ENCODE data around the gene PCCA. TPM values are rescaled to one million over a fixed set of nuclear protein-coding genes. Genes with fewer than 3 reads are reported as not detected.

The PCCA gene
- total RNA-seq, 3 donors from 2014 or later, result 46.6 to 69.8 (median 64.7) TPM

GRCh38 chr13:100428986-100429385 lies 340.1 kb downstream of the PCCA start:
- Histone ChIP-seq H3K27me3 (no peaks in the 10 kb centered on the region), H3K4me1 (no peaks in the 10 kb centered on the region), H3K9me3 (no peaks in the 10 kb centered on the region), H3K36me3 (no peaks in the 10 kb centered on the region), H3K27ac (no peak overlapping the region), H3K4me3 (no peak overlapping the region)
- TF ChIP-seq POLR2AphosphoS5 (IDR thresholded peaks at IDR 0.05) (no peak), POLR2A (IDR thresholded peaks at IDR 0.05) (no peak)
- TF ChIP-seq, protein P1, sequence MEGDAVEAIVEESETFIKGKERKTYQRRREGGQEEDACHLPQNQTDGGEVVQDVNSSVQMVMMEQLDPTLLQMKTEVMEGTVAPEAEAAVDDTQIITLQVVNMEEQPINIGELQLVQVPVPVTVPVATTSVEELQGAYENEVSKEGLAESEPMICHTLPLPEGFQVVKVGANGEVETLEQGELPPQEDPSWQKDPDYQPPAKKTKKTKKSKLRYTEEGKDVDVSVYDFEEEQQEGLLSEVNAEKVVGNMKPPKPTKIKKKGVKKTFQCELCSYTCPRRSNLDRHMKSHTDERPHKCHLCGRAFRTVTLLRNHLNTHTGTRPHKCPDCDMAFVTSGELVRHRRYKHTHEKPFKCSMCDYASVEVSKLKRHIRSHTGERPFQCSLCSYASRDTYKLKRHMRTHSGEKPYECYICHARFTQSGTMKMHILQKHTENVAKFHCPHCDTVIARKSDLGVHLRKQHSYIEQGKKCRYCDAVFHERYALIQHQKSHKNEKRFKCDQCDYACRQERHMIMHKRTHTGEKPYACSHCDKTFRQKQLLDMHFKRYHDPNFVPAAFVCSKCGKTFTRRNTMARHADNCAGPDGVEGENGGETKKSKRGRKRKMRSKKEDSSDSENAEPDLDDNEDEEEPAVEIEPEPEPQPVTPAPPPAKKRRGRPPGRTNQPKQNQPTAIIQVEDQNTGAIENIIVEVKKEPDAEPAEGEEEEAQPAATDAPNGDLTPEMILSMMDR (IDR thresholded peaks at IDR 0.05), result no peak
- DNase-seq (ENCODE audit: low spot score in 2 of 2), result no peak
- intact Hi-C loops (cut with DNase I; ENCODE audit: low total_unique reads), result no loop called here

GRCh38 chr13:100432611-100433010 lies 343.7 kb downstream of the PCCA start:
- no peak overlapping the region for H3K27ac ChIP-seq
- H3K4me3 ChIP-seq, result no peak overlapping the region
- TF ChIP-seq POLR2A (IDR thresholded peaks at IDR 0.05), result no peak
- TF ChIP-seq, protein P1 (IDR thresholded peaks at IDR 0.05), result no peak
- no peak for TF ChIP-seq POLR2AphosphoS5 (IDR thresholded peaks at IDR 0.05)
- H3K4me1 ChIP-seq, result no peaks in the 10 kb centered on the region
- H3K27me3 ChIP-seq, result no peaks in the 10 kb centered on the region
- no peaks in the 10 kb centered on the region for H3K9me3 ChIP-seq
- intact Hi-C loops (cut with DNase I; ENCODE audit: low total_unique reads), result no loop called here
- H3K36me3 ChIP-seq, result no peaks in the 10 kb centered on the region
- DNase-seq (ENCODE audit: low spot score in 2 of 2), result no peak

- Histone ChIP-seq H3K36me3 (no peaks in the 10 kb centered on the region), H3K27ac (no peak overlapping the region), H3K9me3 (no peaks in the 10 kb centered on the region), H3K4me3 (no peak overlapping the region), H3K4me1 (no peaks in the 10 kb centered on the region), H3K27me3 (no peaks in the 10 kb centered on the region)
- TF ChIP-seq POLR2AphosphoS5 (IDR thresholded peaks at IDR 0.05), result no peak
- TF ChIP-seq, protein P1 (IDR thresholded peaks at IDR 0.05), result no peak
- no peak for TF ChIP-seq POLR2A (IDR thresholded peaks at IDR 0.05)
- no peak for DNase-seq (ENCODE audit: low spot score in 2 of 2)
- intact Hi-C loops (cut with DNase I; ENCODE audit: low total_unique reads), result no loop called here
These were observed 344.6 kb downstream of the PCCA start for GRCh38 chr13:100433475-100433874.

DNA sequence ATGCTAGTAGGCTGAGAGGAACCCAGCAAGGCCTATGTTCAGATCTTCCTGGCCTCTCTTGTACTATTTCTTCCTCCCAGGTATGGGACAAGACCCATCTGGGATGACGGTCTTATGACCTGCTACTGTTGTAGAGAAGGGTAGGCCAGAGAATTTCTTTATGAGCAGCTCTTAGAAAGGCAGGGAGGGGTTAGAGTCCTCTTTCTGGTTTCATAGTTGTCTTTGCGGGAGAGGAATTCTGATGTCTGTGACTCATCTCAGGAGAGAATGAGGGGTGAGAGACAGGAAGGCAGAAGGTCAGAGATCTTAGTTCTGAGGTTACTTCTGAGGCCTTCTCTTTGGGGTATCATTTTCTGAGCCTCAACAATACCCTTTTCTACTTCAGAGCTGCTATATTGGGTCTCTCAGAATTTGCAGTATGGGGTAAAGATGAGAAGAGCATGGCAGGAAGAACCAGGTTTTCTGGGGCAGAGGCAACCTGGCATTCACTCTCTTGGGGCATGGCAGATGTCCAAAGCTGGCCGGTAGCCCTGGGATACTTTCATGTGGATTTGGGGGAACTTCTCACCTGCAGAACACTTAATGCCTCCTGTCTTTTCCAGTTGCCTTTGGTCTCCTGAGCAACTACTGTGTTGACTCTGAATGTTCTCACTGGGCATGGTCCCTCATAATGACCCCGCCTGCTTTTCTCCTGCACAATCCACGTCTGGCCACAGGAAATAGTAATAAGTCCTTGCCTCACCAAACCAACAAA lies 345.3 kb downstream of the PCCA start:
- intact Hi-C loops (cut with DNase I; ENCODE audit: low total_unique reads), result no loop called here
- Histone ChIP-seq H3K4me3 (no peak overlapping the region), H3K36me3 (no peaks in the 10 kb centered on the region), H3K27ac (no peak overlapping the region), H3K9me3 (no peaks in the 10 kb centered on the region), H3K4me1 (no peaks in the 10 kb centered on the region), H3K27me3 (no peaks in the 10 kb centered on the region)
- DNase-seq (ENCODE audit: low spot score in 2 of 2), result no peak
- no peak for TF ChIP-seq POLR2AphosphoS5 (IDR thresholded peaks at IDR 0.05)
- TF ChIP-seq, protein P1 (IDR thresholded peaks at IDR 0.05), result no peak
- TF ChIP-seq POLR2A (IDR thresholded peaks at IDR 0.05), result no peak

DNA sequence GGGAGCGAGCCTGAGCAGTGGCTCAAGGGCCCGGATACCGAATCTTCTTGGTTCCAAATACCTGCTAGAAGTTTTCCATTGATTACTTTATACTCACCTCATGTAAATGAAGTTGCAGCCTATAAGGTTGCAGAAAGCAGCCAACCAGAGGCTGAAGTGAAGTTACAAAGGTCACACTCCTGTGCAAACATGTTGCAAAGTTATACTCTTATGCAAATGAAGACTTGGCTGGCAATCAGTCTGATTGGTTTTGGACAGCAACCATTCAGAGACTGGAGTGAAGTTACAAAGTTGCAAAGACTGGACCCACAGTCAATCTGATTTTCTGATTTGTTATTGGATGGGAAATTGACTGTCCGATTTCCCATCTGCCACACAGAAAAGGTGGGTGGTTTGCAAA lies 347.2 kb downstream of the PCCA start:
- intact Hi-C loops (cut with DNase I; ENCODE audit: low total_unique reads), result no loop called here
- H3K9me3 ChIP-seq, result no peaks in the 10 kb centered on the region
- H3K36me3 ChIP-seq, result no peaks in the 10 kb centered on the region
- no peak for DNase-seq (ENCODE audit: low spot score in 2 of 2)
- H3K27ac ChIP-seq, result no peak overlapping the region
- no peak for TF ChIP-seq POLR2A (IDR thresholded peaks at IDR 0.05)
- TF ChIP-seq POLR2AphosphoS5 (IDR thresholded peaks at IDR 0.05), result no peak
- TF ChIP-seq, protein P1 (IDR thresholded peaks at IDR 0.05), result no peak
- no peaks in the 10 kb centered on the region for H3K4me1 ChIP-seq
- H3K4me3 ChIP-seq, result no peak overlapping the region
- no peaks in the 10 kb centered on the region for H3K27me3 ChIP-seq

Measured in breast epithelium (tissue), 4 donors.